PC-9 (cell line): ENCODE data around the gene GBA2. TPM values are rescaled to one million over a fixed set of nuclear protein-coding genes. Genes with fewer than 3 reads are reported as not detected.

Experiments
- BruUV-seq: library from RNA; stranded (reverse); fragments of 400-500 nt; replicated peaks from 2 replicates; lab custom pipeline; 2021; lab: Mats Ljungman, UMichigan
- CTCF ChIA-PET: fragments of 300-600 bp; sonication (Branson Sonifier 250); formaldehyde crosslinking; loops from one replicate; lab custom pipeline; 2022; ENCODE audit warnings: antibody characterized with exemption; lab: Charles Lee
- POLR2A ChIA-PET: fragments of 300-600 bp; sonication (Branson Sonifier 250); formaldehyde crosslinking; loops from one replicate; lab custom pipeline; 2022; ENCODE audit warnings: antibody characterized with exemption; ENCODE audit not compliant: unreplicated experiment; lab: Charles Lee
- DNase-seq, 2 experiments: peaks; one replicate each; pipeline versions ENCODE4 v3.0.0 to v3.0.0-alpha.2; 2015 to 2022; ENCODE audit warnings: mixed read lengths in 1 of 2
- H2AFZ ChIP-seq: fragments of 200-600 bp; sonication (generic); 2 replicates; pipeline ENCODE4 v1.8.1; 2017; ENCODE audit warnings: antibody characterized with exemption
- H3F3A ChIP-seq: fragments of 200-600 bp; sonication (generic); 2 replicates; pipeline ENCODE4 v1.8.1; 2017; ENCODE audit warnings: antibody characterized with exemption, mild to moderate bottlenecking, low read depth; ENCODE audit not compliant: insufficient read depth
- H3K27ac ChIP-seq: fragments of 200-600 bp; sonication (generic); 2 replicates; pipeline ENCODE4 v1.6.1; 2016; ENCODE audit warnings: mixed run types
- H3K27me3 ChIP-seq: fragments of 200-600 bp; sonication (generic); 2 replicates; pipeline ENCODE4 v1.6.1; 2016; ENCODE audit warnings: low read depth, mixed run types; ENCODE audit not compliant: insufficient read depth
- H3K36me3 ChIP-seq: fragments of 200-600 bp; sonication (generic); 2 replicates; pipeline ENCODE4 v1.6.1; 2016; ENCODE audit warnings: low read depth, mixed run types
- H3K4me1 ChIP-seq: fragments of 200-600 bp; sonication (generic); replicated peaks from 2 replicates; pipeline ENCODE4 v1.6.1; 2016; ENCODE audit warnings: mixed run types; ENCODE audit not compliant: insufficient read depth
- H3K4me2 ChIP-seq: fragments of 200-600 bp; sonication (generic); 2 replicates; pipeline ENCODE4 v1.6.1; 2017; ENCODE audit warnings: mixed run types
- H3K4me3 ChIP-seq: fragments of 200-600 bp; sonication (generic); 2 replicates; pipeline ENCODE4 v1.6.1; 2016; ENCODE audit warnings: mixed run types
- H3K79me2 ChIP-seq: fragments of 200-600 bp; sonication (generic); 2 replicates; pipeline ENCODE4 v1.6.1; 2017; ENCODE audit warnings: low read depth, mixed run types
- H3K9me2 ChIP-seq: fragments of 200-600 bp; sonication (generic); 2 replicates; pipeline ENCODE4 v1.8.1; 2017; ENCODE audit warnings: mild to moderate bottlenecking; ENCODE audit not compliant: insufficient read depth
- H3K9me3 ChIP-seq: fragments of 200-600 bp; sonication (generic); 2 replicates; pipeline ENCODE4 v1.8.1; 2016; ENCODE audit warnings: low read depth; ENCODE audit not compliant: insufficient read depth
- H4K20me1 ChIP-seq: fragments of 200-600 bp; sonication (generic); 2 replicates; pipeline ENCODE4 v1.8.1; 2017; ENCODE audit not compliant: insufficient read depth
- CTCF ChIP-seq: fragments of 200-600 bp; sonication (generic); conservative IDR thresholded peaks from 2 replicates; pipeline ENCODE4 v1.6.1; 2017; ENCODE audit warnings: mixed run types, antibody characterized with exemption, mild to moderate bottlenecking, moderate library complexity
- EZH2 ChIP-seq: fragments of 200-600 bp; sonication (generic); IDR thresholded peaks from 2 replicates; pipeline ENCODE4 v1.8.0; 2017; ENCODE audit warnings: antibody characterized with exemption, low read depth
- intact Hi-C: fragments of 100-400 bp; cut with micrococcal nuclease; formaldehyde crosslinking; loops from one replicate; pipeline ENCODE4 v1.10.0; 2022; ENCODE audit not compliant: unreplicated experiment
- total RNA-seq: library from RNA; stranded (reverse); gene quantifications from 2 replicates; pipeline ENCODE4 v1.2.3, GENCODE V29; 2021

The GBA2 gene
- total RNA-seq, 1 experiment from 2014 or later: 29.6 TPM

DNA sequence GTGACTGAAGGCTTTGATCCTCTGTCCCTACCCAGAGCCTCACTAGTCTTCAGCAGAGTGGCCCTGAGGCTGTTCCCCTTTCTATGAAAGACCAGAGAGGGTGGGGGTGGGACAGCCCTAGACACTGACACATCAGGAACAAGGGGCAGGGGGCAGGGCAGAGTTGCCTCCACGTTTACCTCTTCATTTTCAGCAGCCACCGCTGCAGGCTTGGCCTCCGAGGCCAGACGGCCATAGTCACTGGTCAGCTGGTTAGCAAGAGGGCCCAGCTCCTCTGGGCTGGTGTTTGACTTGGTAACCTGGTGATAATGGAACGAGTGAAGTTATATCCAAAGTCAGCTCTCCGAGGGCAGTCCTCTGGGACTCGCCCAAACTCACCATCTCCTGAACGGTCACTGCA lies 43.7 kb downstream of the GBA2 start:
- Histone ChIP-seq H3K4me3 (no peak overlapping the region), H3K36me3 (no peaks in the 10 kb centered on the region), H3K9me2 (no peaks in the 10 kb centered on the region), H3K4me1 (no peaks in the 10 kb centered on the region), H3K9me3 (no peaks in the 10 kb centered on the region), H2AFZ (no peak overlapping the region), H3K79me2 (no peaks in the 10 kb centered on the region), H3K27me3 (no peaks in the 10 kb centered on the region), H3K27ac (no peak overlapping the region), H4K20me1 (no peaks in the 10 kb centered on the region), H3K4me2 (no peak overlapping the region), H3F3A (no peaks in the 10 kb centered on the region)
- BruUV-seq: no TSS peak
- DNase-seq: no peak
- POLR2A ChIA-PET: no interaction called here
- intact Hi-C loops: no loop called here
- CTCF ChIA-PET: interaction anchor here (0.6 kb wide), 1 partner anchor 12 kb away, joined by 6 read pairs; no protein-coding TSS in a partner anchor
- TF ChIP-seq EZH2: no peak
- TF ChIP-seq CTCF: no peak

- H3K79me2 ChIP-seq: no peaks in the 10 kb centered on the region
- no peak overlapping the region for H3K4me3 ChIP-seq
Observed at GRCh38 chr9:35703906-35704672, 44.9 kb downstream of the GBA2 start.

GRCh38 chr9:35702696-35703095 lies 46.3 kb downstream of the GBA2 start:
- no peak for DNase-seq
- Histone ChIP-seq H3K79me2 (no peaks in the 10 kb centered on the region), H3K4me1 (no peaks in the 10 kb centered on the region), H3K4me2 (no peak overlapping the region), H4K20me1 (no peaks in the 10 kb centered on the region), H3K27me3 (no peaks in the 10 kb centered on the region), H2AFZ (no peak overlapping the region), H3F3A (no peaks in the 10 kb centered on the region), H3K9me2 (no peaks in the 10 kb centered on the region), H3K27ac (no peak overlapping the region), H3K4me3 (no peak overlapping the region), H3K36me3 (no peaks in the 10 kb centered on the region), H3K9me3 (no peaks in the 10 kb centered on the region)
- no TSS peak for BruUV-seq
- POLR2A ChIA-PET: no interaction called here
- no peak for TF ChIP-seq EZH2
- no peak for TF ChIP-seq CTCF
- intact Hi-C loops: no loop called here
- CTCF ChIA-PET: no interaction called here

More at GRCh38 chr9:35703906-35704672, 44.9 kb downstream of the GBA2 start:
- no peaks in the 10 kb centered on the region for H3F3A ChIP-seq
- no peaks in the 10 kb centered on the region for H3K36me3 ChIP-seq
- no peaks in the 10 kb centered on the region for H3K27me3 ChIP-seq
- POLR2A ChIA-PET: no interaction called here
- no peaks in the 10 kb centered on the region for H3K4me1 ChIP-seq
- H3K27ac ChIP-seq: no peak overlapping the region
- TF ChIP-seq EZH2 (no peak), CTCF (no peak)
- H3K9me2 ChIP-seq: no peaks in the 10 kb centered on the region
- CTCF ChIA-PET: no interaction called here
- H3K4me2 ChIP-seq: no peak overlapping the region
- no TSS peak for BruUV-seq
- H3K9me3 ChIP-seq: no peaks in the 10 kb centered on the region
- intact Hi-C loops: no loop called here
- H2AFZ ChIP-seq: no peak overlapping the region
- no peaks in the 10 kb centered on the region for H4K20me1 ChIP-seq
- no peak for DNase-seq
